Measurements from ENCODE around the gene GGTA1.

The GGTA1 gene

GRCh38 chr9:121478816-121479676, 20.6 kb downstream of the GGTA1 start:
- Histone ChIP-seq H3K4me3 (ENCODE audit: low read depth, low read length) (no peak overlapping the region), H2AFZ (no peak overlapping the region), H3K79me2 (no peaks in the 10 kb centered on the region), H3K9ac (no peak overlapping the region), H3K27me3 (ENCODE audit: control insufficient read depth, insufficient read depth, low read length) (no peaks in the 10 kb centered on the region), H3K4me1 (no peaks in the 10 kb centered on the region), H3K4me2 (ENCODE audit: low read length) (no peak overlapping the region), H3K9me3 (ENCODE audit: control insufficient read depth, low read length) (no peaks in the 10 kb centered on the region), H3K36me3 (ENCODE audit: control insufficient read depth, insufficient read depth, low read length) (no peaks in the 10 kb centered on the region), H3K27ac (no peak overlapping the region)
- TF ChIP-seq CTCF (IDR thresholded peaks at IDR 0.05): no peak

DNA sequence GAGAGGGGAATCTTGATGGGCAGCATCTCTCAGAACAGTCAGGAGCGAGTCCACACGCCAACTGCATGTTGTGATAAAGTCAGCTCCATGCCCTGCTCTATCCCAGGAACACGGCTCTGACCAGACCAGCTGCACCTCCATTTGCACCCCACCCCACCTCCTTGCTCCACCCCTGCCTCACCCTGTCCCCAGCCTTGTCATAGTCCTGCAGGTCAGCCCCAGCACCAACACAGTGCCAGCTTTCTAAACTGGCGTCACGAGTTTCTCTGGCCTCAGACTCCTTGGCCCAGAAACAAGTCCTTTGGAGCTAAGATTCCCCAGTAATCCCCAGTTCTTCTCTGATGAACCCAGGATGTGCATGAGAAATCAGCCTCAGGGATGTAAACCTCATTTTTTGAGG, 23.5 kb downstream of the GGTA1 start:
- Histone ChIP-seq H3K79me2 (no peaks in the 10 kb centered on the region), H3K4me1 (no peaks in the 10 kb centered on the region), H3K4me3 (ENCODE audit: low read depth, low read length) (no peak overlapping the region), H3K27ac (no peak overlapping the region), H3K27me3 (ENCODE audit: control insufficient read depth, insufficient read depth, low read length) (no peaks in the 10 kb centered on the region), H3K9me3 (ENCODE audit: control insufficient read depth, low read length) (no peaks in the 10 kb centered on the region), H3K9ac (no peak overlapping the region), H3K4me2 (ENCODE audit: low read length) (no peak overlapping the region), H3K36me3 (ENCODE audit: control insufficient read depth, insufficient read depth, low read length) (no peaks in the 10 kb centered on the region), H2AFZ (no peak overlapping the region)
- TF ChIP-seq CTCF (IDR thresholded peaks at IDR 0.05): no peak

DNA sequence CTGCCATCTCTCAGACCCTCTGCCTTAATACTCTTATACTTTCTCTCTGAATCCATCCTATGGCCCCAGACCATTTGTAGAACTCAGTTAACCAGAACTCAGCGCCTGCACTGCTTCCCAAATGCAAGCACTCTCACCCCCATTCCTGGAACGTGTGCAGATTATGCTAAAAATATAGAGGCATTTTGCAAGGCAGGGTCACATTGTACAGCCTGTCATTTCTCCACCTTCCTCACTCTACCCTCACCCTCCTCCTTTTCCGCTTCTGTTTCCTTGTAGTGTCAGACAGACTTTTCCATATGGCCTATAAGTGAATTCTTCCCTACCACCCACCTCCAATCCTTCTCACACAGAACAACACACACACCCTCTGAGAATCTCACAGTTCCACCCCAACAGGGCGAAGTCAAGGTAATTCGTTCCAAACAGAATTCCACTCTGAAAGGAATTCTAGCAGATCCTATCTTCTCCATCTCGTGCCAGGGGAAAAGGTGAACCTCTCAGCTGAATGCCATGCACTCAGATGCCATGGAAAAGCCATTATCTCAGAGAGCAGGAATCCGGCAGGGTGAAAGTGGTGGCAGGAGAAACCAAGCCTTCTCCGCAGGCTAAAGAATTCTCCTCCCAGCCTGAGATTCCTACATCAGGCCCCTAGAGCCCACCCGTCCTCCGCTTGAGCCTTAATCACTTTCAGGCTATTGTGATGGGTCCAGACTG, 25.3 kb downstream of the GGTA1 start:
- H3K9ac ChIP-seq: no peak overlapping the region
- H3K9me3 ChIP-seq (ENCODE audit: control insufficient read depth, low read length): no peaks in the 10 kb centered on the region
- H3K4me1 ChIP-seq: no peaks in the 10 kb centered on the region
- H3K27ac ChIP-seq: no peak overlapping the region
- TF ChIP-seq CTCF (IDR thresholded peaks at IDR 0.05): no peak
- H3K36me3 ChIP-seq (ENCODE audit: control insufficient read depth, insufficient read depth, low read length): no peaks in the 10 kb centered on the region
- H3K79me2 ChIP-seq: no peaks in the 10 kb centered on the region
- no peak overlapping the region for H3K4me2 ChIP-seq (ENCODE audit: low read length)
- H3K27me3 ChIP-seq (ENCODE audit: control insufficient read depth, insufficient read depth, low read length): no peaks in the 10 kb centered on the region
- H3K4me3 ChIP-seq (ENCODE audit: low read depth, low read length): no peak overlapping the region
- no peak overlapping the region for H2AFZ ChIP-seq

GRCh38 chr9:121473229-121473628, 26.4 kb downstream of the GGTA1 start:
- Histone ChIP-seq H2AFZ (no peak overlapping the region), H3K79me2 (no peaks in the 10 kb centered on the region), H3K4me2 (ENCODE audit: low read length) (no peak overlapping the region), H3K9ac (no peak overlapping the region), H3K27me3 (ENCODE audit: control insufficient read depth, insufficient read depth, low read length) (no peaks in the 10 kb centered on the region), H3K4me3 (ENCODE audit: low read depth, low read length) (no peak overlapping the region), H3K27ac (no peak overlapping the region), H3K4me1 (no peaks in the 10 kb centered on the region), H3K9me3 (ENCODE audit: control insufficient read depth, low read length) (no peaks in the 10 kb centered on the region), H3K36me3 (ENCODE audit: control insufficient read depth, insufficient read depth, low read length) (no peaks in the 10 kb centered on the region)
- no peak for TF ChIP-seq CTCF (IDR thresholded peaks at IDR 0.05)

All from parathyroid adenoma (tissue), 2 donors.